Heart left ventricle (tissue), 16 donors: ENCODE measurements around the gene SLIT3. TPM values are rescaled to one million over a fixed set of nuclear protein-coding genes. Genes with fewer than 3 reads are reported as not detected.

Experiments used
- ATAC-seq, 4 donors: fragments of 200-7000 bp; cut with Tn5 transposase; one replicate each; pipeline ENCODE4 v1.9.1; 2020 to 2022; ENCODE audit warnings: moderate library complexity in 4 of 4, mild to moderate bottlenecking in 3 of 4, moderate number of reproducible peaks in 1 of 4
- DNase-seq, 5 donors: peaks; one replicate each; pipeline ENCODE4 v3.0.0-alpha.2; 2020
- H3K27ac ChIP-seq, 12 donors: fragments of 200-600 bp; sonication (generic) in 4 of 12; one replicate each; pipeline versions ENCODE4 v1.5.0 to v1.8.0; 2016 to 2022; ENCODE audit warnings: mild to moderate bottlenecking in 2 of 12
- H3K27me3 ChIP-seq, 9 donors: fragments of 200-600 bp; sonication (generic) in 2 of 9; one replicate each; pipeline versions ENCODE4 v1.5.1 to v1.8.0; 2016 to 2022; ENCODE audit warnings: mild to moderate bottlenecking in 3 of 9
- H3K36me3 ChIP-seq, 9 donors: fragments of 200-600 bp; sonication (generic) in 2 of 9; one replicate each; pipeline versions ENCODE4 v1.5.0 to v1.8.0; 2018 to 2022; ENCODE audit warnings: mild to moderate bottlenecking in 2 of 9
- H3K4me1 ChIP-seq, 12 donors: fragments of 200-600 bp; sonication (generic) in 4 of 12; one replicate each; pipeline versions ENCODE4 v1.5.0 to v1.8.0; 2016 to 2022; ENCODE audit warnings: mild to moderate bottlenecking in 3 of 12
- H3K4me3 ChIP-seq, 12 donors: fragments of 200-600 bp; sonication (generic) in 4 of 12; one replicate each; pipeline versions ENCODE4 v1.5.0 to v1.8.0; 2017 to 2022; ENCODE audit warnings: mild to moderate bottlenecking in 9 of 12, moderate library complexity in 4 of 12
- H3K9me3 ChIP-seq, 12 donors: fragments of 200-600 bp; sonication (generic) in 4 of 12; one replicate each; pipeline versions ENCODE4 v1.5.0 to v1.8.0; 2016 to 2022; ENCODE audit warnings: mild to moderate bottlenecking in 1 of 12
- POLR2A ChIP-seq, 2 donors: fragments of 450-650 bp; IDR thresholded peaks; one replicate each; pipeline ENCODE4 v1.6.1; 2017; ENCODE audit warnings: antibody characterized with exemption in 2 of 2, mild to moderate bottlenecking in 2 of 2, moderate library complexity in 2 of 2
- WGBS, 4 donors: extraction: QIAGEN DNeasy Blood & Tissue Kit in 2 of 4; methylation state at CpG; one replicate each; pipeline versions ENCODE4 v1.1.5 to v1.1.7; 2013 to 2018; 5-methylcytosine and 5-hydroxymethylcytosine counted together
- intact Hi-C, 10 donors: fragments of 100-400 bp; cut with DNase I; formaldehyde crosslinking; loops; one replicate each; pipeline versions ENCODE4 v1.11.1 to v1.14.2; 2022
- polyA plus RNA-seq, 2 donors: library from polyadenylated mRNA; stranded (reverse); fragments of 200-250 nt; gene quantifications; one replicate each; pipeline ENCODE4 v1.2.3, GENCODE V29; 2013
- total RNA-seq, 9 donors: library from RNA; depleted of rRNA in 2 of 9; stranded (reverse); fragments of >200 nt in 2 of 9; fragmentation: NEBNext Ultra II Directional in 3 of 9; extraction: Animal tissue kit (Norgen Biotek cat#: 25700) in 3 of 9; gene quantifications; one replicate each; pipeline versions ENCODE4 v1.1.0 to v1.2.4, GENCODE V29; 2016 to 2023
- TF ChIP-seq, protein P1 (sequence below), 12 donors: fragments of 200-600 bp; sonication (generic) in 4 of 12; IDR thresholded peaks; one replicate each; pipeline versions ENCODE4 v1.5.0 to v1.8.0; 2018 to 2022; ENCODE audit warnings: antibody characterized with exemption in 12 of 12, mild to moderate bottlenecking in 5 of 12
- donor health status: ischemic (EF 13 %, LVEDD 7.1; RV severe dilation, severe dysfunction).
- donor health status: healthy with polysubstance abuse.
- donor health status: DM: no; HTN: yes; CAD: no.
- donor health status: DM: no; HTN: no; CAD: no.
- donor health status: ischemic (EF 25% LVEDD 6.9; RV normal size, moderate dysfunction).
- donor health status: ischemic (EF 25% LVEDD 5.7; RV mildly dilated, moderate dysfunction).
- donor health status: healthy.
- donor health status: DM: yes; HTN: yes; CAD: no.
- donor health status: ischemic (EF 35%, LVEDD 5.7; RV mildly dilated, moderate dysfunction).
- donor health status: nonischemic (EF 11% LVEDD 7.7; RV severe dilation, severe dysfunction).
- donor health status: DM: yes; HTN: yes; CAD: no.
- donor health status: PGD.
- donor health status: ischemic (EF 29% LVEDD 5.4; RV normal size, mild dysfunction).
- donor health status: nonischemic (EF 23%, LVEDD 6.1; RV moderate dilation, normal function).

The SLIT3 gene
- total and polyA plus RNA-seq, 11 donors = 2.3 to 40.3 (median 14.4) TPM

DNA sequence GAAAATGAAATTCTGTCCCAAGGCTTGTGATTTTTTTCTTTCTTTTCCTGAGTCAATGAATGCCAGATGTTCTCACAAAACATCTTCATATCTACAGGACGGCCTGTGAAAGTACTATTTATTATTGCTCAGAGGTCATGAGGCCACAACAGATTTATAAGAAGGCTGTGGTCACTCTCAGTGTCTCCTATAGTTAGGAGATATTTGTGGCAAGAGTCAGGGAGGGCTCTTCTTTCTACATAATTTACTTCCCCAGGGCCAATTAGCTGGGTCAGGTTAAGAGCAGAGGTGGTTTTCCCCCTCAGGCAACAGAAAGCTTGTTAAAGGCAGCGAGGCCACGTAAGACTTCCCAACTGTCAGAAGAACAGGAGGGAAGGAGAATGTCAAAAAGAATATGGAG, 248.7 kb downstream of the SLIT3 start:
- Histone ChIP-seq H3K9me3 (no peaks in the 10 kb centered on the region), H3K4me3 (no peak overlapping the region), H3K27ac (no peak overlapping the region), H3K4me1 (peaks cover 0 to 5% (median 0%) of the 10 kb centered on the region in 12 donors), H3K36me3 (no peaks in the 10 kb centered on the region), H3K27me3 (peaks cover 0 to 3% (median 0%) of the 10 kb centered on the region in 9 donors)
- ATAC-seq (no peak), DNase-seq (no peak)
- 85 to 90% (median 87%) methylated on average over 3 of the region's 3 CpGs for WGBS, 4 donors
- TF ChIP-seq, protein P1, sequence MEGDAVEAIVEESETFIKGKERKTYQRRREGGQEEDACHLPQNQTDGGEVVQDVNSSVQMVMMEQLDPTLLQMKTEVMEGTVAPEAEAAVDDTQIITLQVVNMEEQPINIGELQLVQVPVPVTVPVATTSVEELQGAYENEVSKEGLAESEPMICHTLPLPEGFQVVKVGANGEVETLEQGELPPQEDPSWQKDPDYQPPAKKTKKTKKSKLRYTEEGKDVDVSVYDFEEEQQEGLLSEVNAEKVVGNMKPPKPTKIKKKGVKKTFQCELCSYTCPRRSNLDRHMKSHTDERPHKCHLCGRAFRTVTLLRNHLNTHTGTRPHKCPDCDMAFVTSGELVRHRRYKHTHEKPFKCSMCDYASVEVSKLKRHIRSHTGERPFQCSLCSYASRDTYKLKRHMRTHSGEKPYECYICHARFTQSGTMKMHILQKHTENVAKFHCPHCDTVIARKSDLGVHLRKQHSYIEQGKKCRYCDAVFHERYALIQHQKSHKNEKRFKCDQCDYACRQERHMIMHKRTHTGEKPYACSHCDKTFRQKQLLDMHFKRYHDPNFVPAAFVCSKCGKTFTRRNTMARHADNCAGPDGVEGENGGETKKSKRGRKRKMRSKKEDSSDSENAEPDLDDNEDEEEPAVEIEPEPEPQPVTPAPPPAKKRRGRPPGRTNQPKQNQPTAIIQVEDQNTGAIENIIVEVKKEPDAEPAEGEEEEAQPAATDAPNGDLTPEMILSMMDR (IDR thresholded peaks at IDR 0.05) = no peak
- TF ChIP-seq POLR2A (IDR thresholded peaks at IDR 0.05) = no peak
- intact Hi-C loops = no loop called here

DNA sequence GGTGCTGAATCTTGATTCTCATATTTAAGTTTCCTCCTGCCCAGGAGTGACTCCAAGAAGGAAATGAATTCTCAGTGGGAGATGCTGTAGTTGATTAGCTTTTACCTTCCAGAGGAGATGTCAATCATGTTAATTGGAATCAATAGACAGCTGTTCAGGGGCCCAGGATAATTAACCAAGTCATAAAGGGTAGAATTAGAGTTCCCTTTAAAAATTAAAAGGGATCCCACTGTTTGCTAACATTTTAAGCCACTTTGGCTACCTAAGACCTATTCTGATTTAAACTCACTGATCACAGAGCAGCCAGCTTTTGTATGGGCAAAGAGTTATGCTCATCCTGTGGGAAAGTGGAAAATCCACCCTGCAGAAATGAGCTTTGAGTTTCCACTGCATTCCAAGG, 249.6 kb downstream of the SLIT3 start:
- Histone ChIP-seq H3K9me3 (no peaks in the 10 kb centered on the region), H3K4me1 (peaks cover 0 to 5% (median 0%) of the 10 kb centered on the region in 12 donors), H3K36me3 (no peaks in the 10 kb centered on the region), H3K27ac (no peak overlapping the region), H3K27me3 (peaks cover 0 to 3% (median 0%) of the 10 kb centered on the region in 9 donors), H3K4me3 (no peak overlapping the region)
- intact Hi-C loops = no loop called here
- ATAC-seq = no peak
- DNase-seq = no peak
- TF ChIP-seq, protein P1 (IDR thresholded peaks at IDR 0.05) = no peak
- no peak for TF ChIP-seq POLR2A (IDR thresholded peaks at IDR 0.05)

DNA sequence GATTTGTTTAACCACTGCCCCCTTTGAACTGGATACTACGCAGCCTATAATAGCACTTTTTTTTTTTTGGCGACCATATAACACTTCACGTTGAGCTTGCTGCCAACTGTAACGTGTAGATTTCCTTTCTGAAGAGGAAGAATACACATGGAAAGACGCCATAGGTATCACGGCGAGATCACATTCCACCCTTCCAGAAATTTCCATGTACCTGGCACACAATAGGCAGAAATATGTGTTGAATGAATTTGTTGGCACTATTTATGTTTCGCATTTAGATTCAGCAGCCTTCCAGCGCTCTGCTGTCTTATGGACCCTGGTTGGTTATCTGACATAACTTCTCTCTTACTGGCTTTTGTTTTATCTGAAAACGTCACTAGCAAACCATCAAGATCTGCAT, 250.3 kb downstream of the SLIT3 start:
- Histone ChIP-seq H3K36me3 (no peaks in the 10 kb centered on the region), H3K27ac (no peak overlapping the region)
- TF ChIP-seq, protein P1 (IDR thresholded peaks at IDR 0.05) = no peak
- TF ChIP-seq POLR2A (IDR thresholded peaks at IDR 0.05) = no peak

DNA sequence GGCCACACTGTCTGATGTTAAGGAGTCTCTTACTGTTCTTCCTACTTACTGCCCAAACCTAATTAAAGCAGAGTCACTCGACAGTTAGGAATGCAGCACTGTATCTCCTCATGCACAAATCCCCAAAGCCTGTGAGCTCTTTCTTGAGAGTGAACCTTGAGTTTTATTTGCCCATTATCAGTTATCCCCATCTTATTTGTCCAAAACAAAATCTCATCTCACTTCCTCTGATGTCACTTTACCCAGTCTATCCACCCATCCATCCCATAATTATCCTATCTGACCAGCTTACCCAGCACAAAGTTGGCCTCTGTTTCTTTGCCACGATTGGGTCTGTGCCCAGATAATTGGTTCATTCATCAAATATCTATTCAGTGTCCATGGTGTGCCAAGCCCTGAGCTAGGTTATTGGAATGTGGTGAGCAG, 250.8 kb downstream of the SLIT3 start:
- 51 to 56% (median 53%) methylated on average over 2 of the region's 2 CpGs for WGBS, 4 donors
- no peak for TF ChIP-seq POLR2A (IDR thresholded peaks at IDR 0.05)
- TF ChIP-seq, protein P1 (IDR thresholded peaks at IDR 0.05) = no peak
- H3K4me3 ChIP-seq = no peak overlapping the region
- DNase-seq (no peak), ATAC-seq (no peak)
- H3K27me3 ChIP-seq = peaks cover 0 to 3% (median 0%) of the 10 kb centered on the region in 9 donors
- H3K9me3 ChIP-seq = no peaks in the 10 kb centered on the region
- H3K27ac ChIP-seq = no peak overlapping the region
- H3K4me1 ChIP-seq = peaks cover 0 to 5% (median 0%) of the 10 kb centered on the region in 12 donors
- intact Hi-C loops = no loop called here
- H3K36me3 ChIP-seq = no peaks in the 10 kb centered on the region

More for the DNA sequence above, 250.3 kb downstream of the SLIT3 start:
- DNase-seq (no peak), ATAC-seq (no peak)
- Histone ChIP-seq H3K4me3 (no peak overlapping the region), H3K4me1 (peaks cover 0 to 5% (median 0%) of the 10 kb centered on the region in 12 donors), H3K9me3 (no peaks in the 10 kb centered on the region), H3K27me3 (peaks cover 0 to 3% (median 0%) of the 10 kb centered on the region in 9 donors)
- 53 to 84% (median 74%) methylated on average over 10 of the region's 10 CpGs for WGBS, 4 donors
- intact Hi-C loops = no loop called here
